ENCODE measurements around the gene MCC. TPM values are rescaled to one million over a fixed set of nuclear protein-coding genes. Genes with fewer than 3 reads are reported as not detected.

MCC gene
- total and polyA plus RNA-seq, 2 experiments from 2014 or later, result 8.3 to 31.5 TPM

- Histone ChIP-seq H3K36me3 (replicated peaks; ENCODE audit: insufficient read depth, low read depth) (no peaks in the 10 kb centered on the region), H3K4me1 (ENCODE audit: insufficient read depth) (no peaks in the 10 kb centered on the region), H3K27me3 (peaks cover 8% of the 10 kb centered on the region), H2AFZ (no peak overlapping the region), H3K9me3 (ENCODE audit: low read depth) (no peaks in the 10 kb centered on the region), H3K9me2 (replicated peaks; ENCODE audit: insufficient read depth) (no peaks in the 10 kb centered on the region), H3K4me3 (no peak overlapping the region), H4K20me1 (ENCODE audit: insufficient read depth, poor library complexity, severe bottlenecking) (no peaks in the 10 kb centered on the region), H3K27ac (no peak overlapping the region), H3K79me2 (no peaks in the 10 kb centered on the region), H3K4me2 (no peak overlapping the region)
- no peak for DNase-seq (ENCODE audit: low spot score)
- WGBS (ENCODE audit: low lambda C conversion rate, missing lambda C conversion rate), result 98% methylated on average over 3 of the region's 3 CpGs
- TF ChIP-seq CTCF (IDR thresholded peaks at IDR 0.05; ENCODE audit: poor library complexity) (no peak), EZH2 (IDR thresholded peaks at IDR 0.05; ENCODE audit: borderline replicate concordance) (no peak)
Measured at GRCh38 chr5:113502073-113502472, 13.8 kb upstream of the MCC start.

GRCh38 chr5:113495422-113495841 is 7.2 kb upstream of the MCC start:
- H3K79me2 ChIP-seq, result no peaks in the 10 kb centered on the region
- no peak for TF ChIP-seq EZH2phosphoT487 (IDR thresholded peaks at IDR 0.05; ENCODE audit: low read depth, severe bottlenecking, unreplicated experiment)
- TF ChIP-seq EZH2 (IDR thresholded peaks at IDR 0.05; ENCODE audit: borderline replicate concordance), result no peak
- TF ChIP-seq CTCF (IDR thresholded peaks at IDR 0.05; ENCODE audit: poor library complexity), result no peak
- no peaks in the 10 kb centered on the region for H3K36me3 ChIP-seq (replicated peaks; ENCODE audit: insufficient read depth, low read depth)
- H3K9me3 ChIP-seq (ENCODE audit: low read depth), result peaks cover 2% of the 10 kb centered on the region
- WGBS (ENCODE audit: low lambda C conversion rate, missing lambda C conversion rate), result 88% methylated on average over 1 of the region's 1 CpG
- no peaks in the 10 kb centered on the region for H3K9me2 ChIP-seq (replicated peaks; ENCODE audit: insufficient read depth)
- H2AFZ ChIP-seq, result no peak overlapping the region
- no peaks in the 10 kb centered on the region for H3K4me1 ChIP-seq (ENCODE audit: insufficient read depth)
- no peaks in the 10 kb centered on the region for H4K20me1 ChIP-seq (ENCODE audit: insufficient read depth, poor library complexity, severe bottlenecking)
- no peak overlapping the region for H3K4me3 ChIP-seq
- no peak overlapping the region for H3K4me2 ChIP-seq
- H3K27me3 ChIP-seq, result peaks cover 8% of the 10 kb centered on the region
- DNase-seq (ENCODE audit: low spot score), result no peak
- H3K27ac ChIP-seq, result no peak overlapping the region

GRCh38 chr5:113493446-113493845 is 5.2 kb upstream of the MCC start:
- Histone ChIP-seq H3K4me3 (no peak overlapping the region), H2AFZ (no peak overlapping the region), H3K79me2 (no peaks in the 10 kb centered on the region), H3K27me3 (peaks cover 5% of the 10 kb centered on the region), H3K4me1 (ENCODE audit: insufficient read depth) (no peaks in the 10 kb centered on the region), H3K9me3 (ENCODE audit: low read depth) (peaks cover 6% of the 10 kb centered on the region), H4K20me1 (ENCODE audit: insufficient read depth, poor library complexity, severe bottlenecking) (no peaks in the 10 kb centered on the region), H3K36me3 (replicated peaks; ENCODE audit: insufficient read depth, low read depth) (no peaks in the 10 kb centered on the region), H3K4me2 (no peak overlapping the region), H3K9me2 (replicated peaks; ENCODE audit: insufficient read depth) (no peaks in the 10 kb centered on the region), H3K27ac (no peak overlapping the region)
- DNase-seq (ENCODE audit: low spot score), result no peak
- TF ChIP-seq EZH2 (IDR thresholded peaks at IDR 0.05; ENCODE audit: borderline replicate concordance) (no peak), EZH2phosphoT487 (IDR thresholded peaks at IDR 0.05; ENCODE audit: low read depth, severe bottlenecking, unreplicated experiment) (no peak), CTCF (IDR thresholded peaks at IDR 0.05; ENCODE audit: poor library complexity) (no peak)
- 87% methylated on average over 1 of the region's 1 CpG for WGBS (ENCODE audit: low lambda C conversion rate, missing lambda C conversion rate)

GRCh38 chr5:113491022-113491421 is 2.8 kb upstream of the MCC start:
- H3K27me3 ChIP-seq, result peaks cover 3% of the 10 kb centered on the region
- H4K20me1 ChIP-seq (ENCODE audit: insufficient read depth, poor library complexity, severe bottlenecking), result no peaks in the 10 kb centered on the region
- 94% methylated on average over 2 of the region's 2 CpGs for WGBS (ENCODE audit: low lambda C conversion rate, missing lambda C conversion rate)
- no peak overlapping the region for H3K27ac ChIP-seq
- no peak for TF ChIP-seq EZH2phosphoT487 (IDR thresholded peaks at IDR 0.05; ENCODE audit: low read depth, severe bottlenecking, unreplicated experiment)
- no peak for TF ChIP-seq EZH2 (IDR thresholded peaks at IDR 0.05; ENCODE audit: borderline replicate concordance)
- no peak for TF ChIP-seq CTCF (IDR thresholded peaks at IDR 0.05; ENCODE audit: poor library complexity)
- no peaks in the 10 kb centered on the region for H3K4me1 ChIP-seq (ENCODE audit: insufficient read depth)
- no peaks in the 10 kb centered on the region for H3K9me2 ChIP-seq (replicated peaks; ENCODE audit: insufficient read depth)
- H3K4me3 ChIP-seq, result no peak overlapping the region
- H2AFZ ChIP-seq, result no peak overlapping the region
- peaks cover 6% of the 10 kb centered on the region for H3K9me3 ChIP-seq (ENCODE audit: low read depth)
- H3K4me2 ChIP-seq, result no peak overlapping the region
- no peaks in the 10 kb centered on the region for H3K36me3 ChIP-seq (replicated peaks; ENCODE audit: insufficient read depth, low read depth)
- no peak for DNase-seq (ENCODE audit: low spot score)
- no peaks in the 10 kb centered on the region for H3K79me2 ChIP-seq

Data from hepatocyte (in vitro differentiated cells).